ENCODE data around the gene BRME1.

- TF ChIP-seq CTCF (IDR thresholded peaks at IDR 0.05; ENCODE audit: insufficient read depth, low read length, poor library complexity, severe bottlenecking) (no peak), EZH2phosphoT487 (conservative IDR thresholded peaks at IDR 0.05; ENCODE audit: low read length) (no peak)
Observed at GRCh38 chr19:13899393-13899792, 6.5 kb downstream of the BRME1 start.
